Endothelial cell of umbilical vein (primary cell): ENCODE results near the gene VMP1. TPM values are rescaled to one million over a fixed set of nuclear protein-coding genes. Genes with fewer than 3 reads are reported as not detected.
A peak's percentile ranks its signal among the peaks of the same experiment; 100 is the strongest.

Experiments
- BruUV-seq: library from RNA; stranded (reverse); fragments of 400-500 nt; replicated peaks from 2 replicates; lab custom pipeline; 2021; lab: Mats Ljungman, UMichigan
- CTCF ChIA-PET: fragments of 300-600, 350-600 bp; sonication (Branson Sonifier 250); formaldehyde crosslinking; loops from one replicate; lab custom pipeline; 2021; ENCODE audit warnings: antibody characterized with exemption, inconsistent platforms; lab: Charles Lee
- POLR2A ChIA-PET: fragments of 300-600, 350-600 bp; sonication (Branson Sonifier 250); formaldehyde crosslinking; loops from one replicate; lab custom pipeline; 2021; ENCODE audit warnings: antibody characterized with exemption, inconsistent platforms; lab: Charles Lee
- DNase-seq: peaks from one replicate; pipeline ENCODE4 v3.0.0-alpha.2; 2011; ENCODE audit warnings: low read depth, low spot score
- FAIRE-seq: peaks from 2 replicates; lab custom pipeline; 2011; peaks lifted over from hg19 to GRCh38; lab: Jason Lieb, UNC
- H2AFZ ChIP-seq: 2 replicates; pipeline ENCODE4 v1.6.0; 2012; ENCODE audit warnings: low read depth, low read length, control low read depth, inconsistent platforms
- H3K27ac ChIP-seq: 2 replicates; pipeline ENCODE4 v1.5.1; 2011; ENCODE audit warnings: low read depth, mild to moderate bottlenecking, control low read depth, low read length, moderate library complexity; ENCODE audit not compliant: insufficient read depth
- H3K27me3 ChIP-seq, 2 experiments: 2 replicates each; pipeline versions ENCODE4 v1.6.0 to v1.6.1; 2011; ENCODE audit warnings: low read length in 2 of 2, mixed read lengths in 1 of 2; ENCODE audit not compliant: control insufficient read depth in 2 of 2, insufficient read depth in 2 of 2
- H3K36me3 ChIP-seq, 2 experiments: 2 replicates in 1 of 2; 3 replicates in 1 of 2; pipeline ENCODE4 v1.5.1; 2011; ENCODE audit warnings: low read length in 2 of 2, mild to moderate bottlenecking in 1 of 2, moderate library complexity in 1 of 2; ENCODE audit not compliant: control insufficient read depth in 2 of 2, insufficient read depth in 2 of 2; ENCODE audit errors: extremely low read depth in 1 of 2
- H3K4me1 ChIP-seq: 3 replicates; pipeline ENCODE4 v1.5.1; 2011; ENCODE audit warnings: mild to moderate bottlenecking, low read length; ENCODE audit not compliant: control insufficient read depth, insufficient read depth; ENCODE audit errors: extremely low read depth
- H3K4me2 ChIP-seq: 2 replicates; pipeline ENCODE4 v1.6.1; 2011; ENCODE audit warnings: low read length, control low read depth, mixed read lengths; ENCODE audit not compliant: insufficient read depth
- H3K4me3 ChIP-seq, 3 experiments: fragments of 200-600 bp in 1 of 3; sonication (generic), shearing (Covaris generic) in 1 of 3; replicated peaks in 1 of 3; 2 replicates each; pipeline ENCODE4 v1.5.1; 2011 to 2016; ENCODE audit warnings: control low read depth in 3 of 3, low read length in 3 of 3, mild to moderate bottlenecking in 2 of 3, inconsistent platforms in 1 of 3, low read depth in 1 of 3, moderate library complexity in 1 of 3; ENCODE audit not compliant: insufficient read depth in 1 of 3
- H3K79me2 ChIP-seq: 2 replicates; pipeline ENCODE4 v1.6.0; 2012; ENCODE audit warnings: low read length, inconsistent platforms; ENCODE audit not compliant: control insufficient read depth, insufficient read depth
- H3K9ac ChIP-seq: replicated peaks from 2 replicates; pipeline ENCODE3; 2011; ENCODE audit warnings: low read length, control low read depth; ENCODE audit not compliant: insufficient read depth; ENCODE audit errors: extremely low read depth
- H3K9me1 ChIP-seq: replicated peaks from 3 replicates; pipeline ENCODE4 v1.6.0; 2011; ENCODE audit warnings: mild to moderate bottlenecking, low read length; ENCODE audit not compliant: control insufficient read depth, insufficient read depth; ENCODE audit errors: extremely low read depth
- H3K9me3 ChIP-seq: replicated peaks from 2 replicates; pipeline ENCODE4 v1.5.1; 2012; ENCODE audit warnings: low read length, inconsistent platforms; ENCODE audit not compliant: control insufficient read depth, insufficient read depth
- H4K20me1 ChIP-seq: replicated peaks from 2 replicates; pipeline ENCODE3; 2011; ENCODE audit warnings: mild to moderate bottlenecking, low read length; ENCODE audit not compliant: control insufficient read depth, insufficient read depth; ENCODE audit errors: extremely low read depth
- EZH2 ChIP-seq: IDR thresholded peaks from 2 replicates; pipeline ENCODE4 v1.6.1; 2012; ENCODE audit warnings: borderline replicate concordance, low read depth, mild to moderate bottlenecking, moderate library complexity, low read length, inconsistent platforms; ENCODE audit not compliant: severe bottlenecking
- FOS ChIP-seq: IDR thresholded peaks from 2 replicates; pipeline ENCODE4 v1.6.1; 2011; ENCODE audit warnings: mild to moderate bottlenecking, low read length, moderate library complexity, borderline replicate concordance; ENCODE audit not compliant: insufficient read depth
- GATA2 ChIP-seq: IDR thresholded peaks from 2 replicates; pipeline ENCODE4 v1.7.0; 2011; ENCODE audit warnings: low read depth, mild to moderate bottlenecking, moderate library complexity, mixed read lengths, low read length; ENCODE audit not compliant: insufficient read length, insufficient read depth
- JUN ChIP-seq: IDR thresholded peaks from 2 replicates; pipeline ENCODE4 v1.6.1; 2011; ENCODE audit warnings: borderline replicate concordance, low read depth; ENCODE audit not compliant: insufficient read length, insufficient read depth
- MYC ChIP-seq: IDR thresholded peaks from one replicate; pipeline ENCODE4 v1.6.1; 2011; ENCODE audit warnings: mild to moderate bottlenecking, low read depth, low read length
- POLR2A ChIP-seq: IDR thresholded peaks from 2 replicates; pipeline ENCODE4 v1.6.1; 2012; ENCODE audit warnings: low read depth, mild to moderate bottlenecking, control low read depth, low read length
- POLR2AphosphoS5 ChIP-seq: IDR thresholded peaks from 2 replicates; pipeline ENCODE4 v1.6.1; 2012; ENCODE audit warnings: low read depth, mild to moderate bottlenecking, control low read depth, low read length, moderate library complexity; ENCODE audit not compliant: insufficient read depth
- dilution Hi-C: fragments of 300-500 bp; cut with MboI; formaldehyde crosslinking; loops from one replicate; pipeline ENCODE4 v1.15.0; 2019; ENCODE audit warnings: low sequenced_read_pairs; ENCODE audit not compliant: extremely low pct_ligation_motif_present
- intact Hi-C: fragments of 100-400 bp; cut with micrococcal nuclease; formaldehyde crosslinking; loops from one replicate; pipeline ENCODE4 v1.10.0; 2022
- polyA plus RNA-seq, 4 experiments: library from polyadenylated mRNA; depleted of rRNA in 3 of 4; stranded (reverse) in 3 of 4; unstranded in 1 of 4; fragments of >200 nt; gene quantifications; 2 replicates each; pipeline versions ENCODE4 v1.2.1 to v1.2.3, GENCODE V29; 2011 to 2012; ENCODE audit warnings: missing spikeins in 1 of 4
- total RNA-seq: library from RNA; stranded (reverse); gene quantifications from 2 replicates; pipeline ENCODE4 v1.2.3, GENCODE V29; 2021
- TF ChIP-seq, protein P1 (sequence below), 2 donors: IDR thresholded peaks; 1 replicate in 1 of 2; 2 replicates in 1 of 2; pipeline ENCODE4 v1.5.1; 2011; ENCODE audit warnings: low read length in 2 of 2, mild to moderate bottlenecking in 2 of 2, moderate library complexity in 2 of 2, control low read depth in 1 of 2, inconsistent platforms in 1 of 2, low read depth in 1 of 2; ENCODE audit not compliant: insufficient read depth in 1 of 2; ENCODE audit errors: extremely low read depth in 1 of 2
- TF ChIP-seq, protein P2 (sequence below): IDR thresholded peaks from 2 replicates; pipeline ENCODE4 v1.6.1; 2011; ENCODE audit not compliant: insufficient read depth, insufficient read length

The VMP1 gene
- total and polyA plus RNA-seq, 2 donors (not counting 3 experiments of a cell fraction or from before 2014, with no cell fraction given) = 138 to 270 TPM

DNA sequence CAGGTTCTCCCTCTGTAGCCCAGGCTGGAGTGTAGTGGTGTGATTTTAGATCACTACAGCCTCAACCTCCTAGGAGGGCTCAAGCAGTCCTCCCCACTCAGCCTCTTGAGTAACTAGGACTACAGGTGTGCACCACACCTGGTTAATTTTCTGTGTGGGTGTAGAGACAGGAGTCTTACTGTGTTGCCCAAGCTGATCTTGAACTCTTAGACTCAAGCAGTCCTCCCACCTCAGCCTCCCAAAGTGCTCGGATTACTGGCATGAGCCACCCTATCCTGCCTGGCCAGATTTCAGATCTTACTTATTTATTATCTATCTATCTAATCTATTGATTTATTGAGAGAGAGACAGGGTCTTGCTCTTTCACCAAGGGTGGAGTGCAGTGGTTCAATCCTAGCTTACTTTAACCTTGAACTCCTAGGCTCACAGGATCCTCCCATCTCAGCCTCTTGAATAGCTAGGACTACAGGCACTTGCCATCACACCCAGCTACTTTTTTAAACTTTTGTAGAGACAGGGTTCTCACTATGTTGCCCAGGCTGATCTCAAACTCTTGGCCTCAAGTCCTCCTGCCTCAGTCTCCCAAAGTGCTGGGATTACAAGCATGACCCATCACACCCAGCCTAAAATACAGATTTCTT lies 123.5 kb downstream of the VMP1 start:
- no peak overlapping the region for H3K4me3 ChIP-seq
- BruUV-seq = no TSS peak
- peak overlapping the region; percentile 22 for H3K4me2 ChIP-seq
- FAIRE-seq (no peak), DNase-seq (no peak)
- TF ChIP-seq POLR2A (no peak), GATA2 (no peak), EZH2 (no peak), POLR2AphosphoS5 (no peak), FOS (no peak), JUN (no peak), MYC (no peak)
- TF ChIP-seq, protein P1, sequence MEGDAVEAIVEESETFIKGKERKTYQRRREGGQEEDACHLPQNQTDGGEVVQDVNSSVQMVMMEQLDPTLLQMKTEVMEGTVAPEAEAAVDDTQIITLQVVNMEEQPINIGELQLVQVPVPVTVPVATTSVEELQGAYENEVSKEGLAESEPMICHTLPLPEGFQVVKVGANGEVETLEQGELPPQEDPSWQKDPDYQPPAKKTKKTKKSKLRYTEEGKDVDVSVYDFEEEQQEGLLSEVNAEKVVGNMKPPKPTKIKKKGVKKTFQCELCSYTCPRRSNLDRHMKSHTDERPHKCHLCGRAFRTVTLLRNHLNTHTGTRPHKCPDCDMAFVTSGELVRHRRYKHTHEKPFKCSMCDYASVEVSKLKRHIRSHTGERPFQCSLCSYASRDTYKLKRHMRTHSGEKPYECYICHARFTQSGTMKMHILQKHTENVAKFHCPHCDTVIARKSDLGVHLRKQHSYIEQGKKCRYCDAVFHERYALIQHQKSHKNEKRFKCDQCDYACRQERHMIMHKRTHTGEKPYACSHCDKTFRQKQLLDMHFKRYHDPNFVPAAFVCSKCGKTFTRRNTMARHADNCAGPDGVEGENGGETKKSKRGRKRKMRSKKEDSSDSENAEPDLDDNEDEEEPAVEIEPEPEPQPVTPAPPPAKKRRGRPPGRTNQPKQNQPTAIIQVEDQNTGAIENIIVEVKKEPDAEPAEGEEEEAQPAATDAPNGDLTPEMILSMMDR (IDR thresholded peaks at IDR 0.05; ENCODE audit: extremely low read depth in 1 of 2, insufficient read depth in 1 of 2, low read depth in 1 of 2, low read length in 2 of 2) = no peak
- TF ChIP-seq, protein P2, sequence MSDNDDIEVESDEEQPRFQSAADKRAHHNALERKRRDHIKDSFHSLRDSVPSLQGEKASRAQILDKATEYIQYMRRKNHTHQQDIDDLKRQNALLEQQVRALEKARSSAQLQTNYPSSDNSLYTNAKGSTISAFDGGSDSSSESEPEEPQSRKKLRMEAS = no peak
- no peaks in the 10 kb centered on the region for H4K20me1 ChIP-seq
- H3K79me2 ChIP-seq = peaks cover 10% of the 10 kb centered on the region
- H3K4me1 ChIP-seq = peaks cover 32% of the 10 kb centered on the region
- dilution Hi-C loops = no loop called here
- no peaks in the 10 kb centered on the region for H3K36me3 ChIP-seq
- H3K9ac ChIP-seq = peak overlapping the region; percentile 85
- no peaks in the 10 kb centered on the region for H3K9me3 ChIP-seq
- H3K9me1 ChIP-seq = no peaks in the 10 kb centered on the region
- peak overlapping the region; percentile 97 for H3K27ac ChIP-seq
- intact Hi-C loops = no loop called here
- ChIA-PET CTCF (interaction anchor here (0.6 to 4.9 kb wide), 3 partner anchors 28 to 77 kb away, joined by 3 to 31 read pairs (median 17); no protein-coding TSS in a partner anchor), POLR2A (interaction anchor here (1.6 kb wide), 1 partner anchor 13 kb away, joined by 5 read pairs; no protein-coding TSS in a partner anchor)
- H3K27me3 ChIP-seq = no peaks in the 10 kb centered on the region
- H2AFZ ChIP-seq = no peak overlapping the region
